SU-DHL-6 (cell line): ENCODE results near the gene SPACA9.

Source experiments
- EZH2phosphoT487 ChIP-seq: fragments of 200-600 bp; sonication (generic), shearing (Covaris generic); conservative IDR thresholded peaks from 2 replicates; pipeline ENCODE4 v1.6.1; 2018; ENCODE audit warnings: mild to moderate bottlenecking, antibody characterized with exemption, low read length, moderate library complexity, mixed read lengths
- TF ChIP-seq, protein P1 (sequence below): fragments of 200-600 bp; sonication (generic); IDR thresholded peaks from one replicate; pipeline ENCODE4 v1.5.1; 2017; ENCODE audit warnings: antibody characterized with exemption, mild to moderate bottlenecking, low read length, moderate library complexity; ENCODE audit not compliant: insufficient read depth, poor library complexity, severe bottlenecking

DNA sequence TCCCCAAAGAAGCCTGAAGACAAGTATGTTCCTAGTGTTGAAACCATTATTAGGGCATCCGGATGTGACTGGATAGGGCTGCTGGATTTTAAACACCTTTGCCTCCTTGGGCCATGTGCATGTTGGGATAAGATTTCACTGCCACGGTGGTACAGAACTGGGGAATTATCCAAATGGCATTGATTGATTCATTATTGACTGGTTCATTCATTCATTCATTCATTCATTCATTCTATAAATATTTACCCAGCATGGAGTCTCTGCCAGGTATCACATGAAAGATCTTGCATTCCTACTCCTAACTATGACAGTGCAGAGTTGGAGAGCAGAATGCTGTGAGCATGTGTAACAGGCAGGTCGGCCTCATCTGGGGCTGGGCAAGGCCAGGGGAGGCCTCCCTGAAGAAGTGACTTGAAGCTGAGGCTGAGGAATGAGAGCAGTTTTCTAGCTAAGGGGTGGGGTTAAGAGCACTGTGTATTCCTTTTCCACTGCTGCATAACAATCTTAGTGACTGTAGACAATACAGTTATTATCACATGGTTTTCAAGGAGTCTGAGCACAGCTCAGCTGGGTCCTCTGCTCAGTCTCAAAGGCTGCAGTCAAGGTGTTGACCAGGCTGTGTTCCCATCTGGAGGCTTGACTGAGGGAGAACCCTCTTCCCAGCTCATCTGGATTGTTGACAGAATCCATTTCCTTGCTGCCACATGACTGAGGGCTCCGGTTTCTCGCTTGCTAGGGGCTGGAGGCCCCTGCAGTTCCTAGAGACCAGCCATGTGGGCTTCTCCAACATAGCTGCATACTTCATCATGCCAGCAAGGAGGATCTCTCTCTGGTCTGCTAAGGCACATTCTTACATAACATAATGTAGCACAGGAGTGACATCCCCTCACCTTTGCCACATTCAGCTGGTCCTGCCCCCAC is 36.3 kb upstream of the SPACA9 start:
- TF ChIP-seq, protein P1, sequence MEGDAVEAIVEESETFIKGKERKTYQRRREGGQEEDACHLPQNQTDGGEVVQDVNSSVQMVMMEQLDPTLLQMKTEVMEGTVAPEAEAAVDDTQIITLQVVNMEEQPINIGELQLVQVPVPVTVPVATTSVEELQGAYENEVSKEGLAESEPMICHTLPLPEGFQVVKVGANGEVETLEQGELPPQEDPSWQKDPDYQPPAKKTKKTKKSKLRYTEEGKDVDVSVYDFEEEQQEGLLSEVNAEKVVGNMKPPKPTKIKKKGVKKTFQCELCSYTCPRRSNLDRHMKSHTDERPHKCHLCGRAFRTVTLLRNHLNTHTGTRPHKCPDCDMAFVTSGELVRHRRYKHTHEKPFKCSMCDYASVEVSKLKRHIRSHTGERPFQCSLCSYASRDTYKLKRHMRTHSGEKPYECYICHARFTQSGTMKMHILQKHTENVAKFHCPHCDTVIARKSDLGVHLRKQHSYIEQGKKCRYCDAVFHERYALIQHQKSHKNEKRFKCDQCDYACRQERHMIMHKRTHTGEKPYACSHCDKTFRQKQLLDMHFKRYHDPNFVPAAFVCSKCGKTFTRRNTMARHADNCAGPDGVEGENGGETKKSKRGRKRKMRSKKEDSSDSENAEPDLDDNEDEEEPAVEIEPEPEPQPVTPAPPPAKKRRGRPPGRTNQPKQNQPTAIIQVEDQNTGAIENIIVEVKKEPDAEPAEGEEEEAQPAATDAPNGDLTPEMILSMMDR = no peak
- no peak for TF ChIP-seq EZH2phosphoT487
